Spleen (tissue), 11 donors: ENCODE measurements around the gene ST8SIA2. TPM values are rescaled to one million over a fixed set of nuclear protein-coding genes. Genes with fewer than 3 reads are reported as not detected.

Experiments used
- DNase-seq: peaks from one replicate; pipeline ENCODE4 v3.0.0-alpha.2; 2020
- H3K27ac ChIP-seq, 8 donors: fragments of 200-600 bp; sonication (generic) in 7 of 8; 1 replicate in 4 of 8; 2 replicates in 4 of 8; pipeline versions ENCODE4 v1.5.0 to v1.8.0; 2016 to 2021; ENCODE audit warnings: inconsistent platforms in 4 of 8, mild to moderate bottlenecking in 4 of 8, moderate library complexity in 1 of 8
- H3K27me3 ChIP-seq, 7 donors: fragments of 200-600 bp; sonication (generic) in 6 of 7; replicated peaks in 1 of 7; 1 replicate in 4 of 7; 2 replicates in 3 of 7; pipeline versions ENCODE4 v1.5.0 to v1.8.0; 2016 to 2021; ENCODE audit warnings: inconsistent platforms in 3 of 7, mild to moderate bottlenecking in 1 of 7
- H3K36me3 ChIP-seq, 6 donors: fragments of 200-600 bp; sonication (generic) in 5 of 6; 1 replicate in 4 of 6; 2 replicates in 2 of 6; pipeline versions ENCODE4 v1.5.0 to v1.8.0; 2016 to 2021; ENCODE audit warnings: inconsistent platforms in 2 of 6
- H3K4me1 ChIP-seq, 6 donors: fragments of 200-600 bp; sonication (generic) in 5 of 6; 1 replicate in 3 of 6; 2 replicates in 3 of 6; pipeline versions ENCODE4 v1.5.0 to v1.8.0; 2016 to 2021; ENCODE audit warnings: inconsistent platforms in 3 of 6
- H3K4me3 ChIP-seq, 8 donors: fragments of 200-600 bp; sonication (generic) in 7 of 8; 1 replicate in 4 of 8; 2 replicates in 4 of 8; pipeline versions ENCODE4 v1.5.0 to v1.8.0; 2016 to 2021; ENCODE audit warnings: inconsistent platforms in 4 of 8, mild to moderate bottlenecking in 4 of 8, moderate library complexity in 2 of 8
- H3K9me3 ChIP-seq, 8 donors: fragments of 200-600 bp; sonication (generic) in 7 of 8; 1 replicate in 4 of 8; 2 replicates in 4 of 8; pipeline versions ENCODE4 v1.5.0 to v1.8.0; 2016 to 2021; ENCODE audit warnings: inconsistent platforms in 4 of 8
- POLR2A ChIP-seq, 3 donors: fragments of 450-650 bp; IDR thresholded peaks; one replicate each; pipeline ENCODE4 v1.5.1; 2017; ENCODE audit warnings: antibody characterized with exemption in 3 of 3, mild to moderate bottlenecking in 1 of 3
- POLR2AphosphoS5 ChIP-seq, 3 donors: sonication (generic); formaldehyde crosslinking; IDR thresholded peaks; one replicate each; pipeline ENCODE4 v1.5.1; 2017; ENCODE audit warnings: antibody characterized with exemption in 3 of 3
- WGBS, 5 donors: extraction: QIAGEN DNeasy Blood & Tissue Kit in 3 of 5; methylation state at CpG; one replicate each; pipeline versions ENCODE4 v1.1.5 to v1.1.7; 2013 to 2018; 5-methylcytosine and 5-hydroxymethylcytosine counted together
- intact Hi-C: fragments of 100-400 bp; cut with DNase I; formaldehyde crosslinking; loops from one replicate; pipeline ENCODE4 v1.15.0; 2023; ENCODE audit warnings: low total_unique reads
- polyA plus RNA-seq, 3 donors: library from polyadenylated mRNA; stranded (reverse); fragments of 200-250 nt; gene quantifications; one replicate each; pipeline ENCODE4 v1.2.1, GENCODE V29; 2013
- total RNA-seq, 7 donors: library from RNA; depleted of rRNA in 3 of 7; stranded (reverse); fragments of >200 nt in 3 of 7; fragmentation: NEBNext Ultra II Directional in 4 of 7; extraction: Animal tissue kit (Norgen Biotek cat#: 25700) in 4 of 7; gene quantifications; one replicate each; pipeline versions ENCODE4 v1.1.0 to v1.2.1, GENCODE V29; 2016 to 2021
- TF ChIP-seq, protein P1 (sequence below), 11 experiments: fragments of 200-600 bp in 7 of 11; fragments of 450-650 bp in 4 of 11; sonication (generic) in 4 of 11; IDR thresholded peaks in 8 of 11; conservative IDR thresholded peaks in 3 of 11; 1 replicate in 7 of 11; 2 replicates in 4 of 11; pipeline versions ENCODE4 v1.4.0 to v1.8.0; 2016 to 2021; ENCODE audit warnings: antibody characterized with exemption in 11 of 11, inconsistent platforms in 4 of 11, mild to moderate bottlenecking in 1 of 11
- donor health status: healthy with polysubstance abuse.
- donor health status: DM: no; HTN: no; CAD: no; lungs with moderate emphysema.
- donor health status: DM: no; HTN: no; CAD: no.
- donor health status: Bipolar disorder and iron deficiency.
- donor health status: healthy.
- donor health status: DM: no; HTN: no; CAD: no.
- donor health status: DM: yes; HTN: yes; CAD: no.

Gene ST8SIA2
- total and polyA plus RNA-seq, 10 donors, result not detected

DNA sequence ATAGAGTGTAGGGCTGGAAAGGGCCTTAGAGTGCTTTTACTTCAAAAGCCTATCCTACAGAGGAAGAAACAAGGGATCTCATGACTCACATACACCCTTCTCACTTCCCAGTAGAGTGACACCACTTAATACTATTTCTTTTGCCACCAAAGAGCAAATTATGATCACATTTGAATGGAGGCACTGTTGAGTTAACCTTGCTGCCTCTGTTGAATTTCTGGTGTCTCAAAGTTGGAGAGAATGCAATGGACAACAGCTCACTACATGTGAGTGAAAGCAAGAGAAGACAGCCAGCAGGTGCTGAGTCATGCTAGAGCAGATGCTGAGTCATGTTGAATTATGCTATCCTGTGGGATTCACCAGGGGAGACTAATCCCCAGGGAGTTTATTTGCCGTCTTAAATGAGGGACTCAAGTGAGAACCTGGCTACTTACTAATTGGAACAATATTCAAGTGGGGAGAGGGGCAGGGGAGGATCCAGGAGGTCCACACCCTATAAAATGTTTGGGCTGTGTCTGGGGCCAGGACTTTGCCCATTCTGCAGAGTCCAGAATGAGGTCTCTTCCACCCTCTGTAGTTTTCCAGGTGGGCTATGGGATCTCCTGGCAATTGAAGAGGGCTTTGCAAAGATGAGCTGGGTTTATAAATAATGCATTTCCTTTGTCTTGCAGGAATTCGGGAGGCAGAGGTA lies 35.8 kb downstream of the ST8SIA2 start:
- 64 to 69% (median 67%) methylated on average over 2 of the region's 2 CpGs for WGBS, 5 donors

GRCh38 chr15:92430069-92430440 lies 36.4 kb downstream of the ST8SIA2 start:
- no peak for DNase-seq
- peaks cover 0 to 48% (median 0%) of the 10 kb centered on the region in 7 donors for H3K27me3 ChIP-seq
- intact Hi-C loops, result no loop called here
- H3K36me3 ChIP-seq, result no peaks in the 10 kb centered on the region
- no peaks in the 10 kb centered on the region for H3K4me1 ChIP-seq
- no peak overlapping the region for H3K4me3 ChIP-seq
- no peaks in the 10 kb centered on the region for H3K9me3 ChIP-seq
- WGBS, 5 donors, result 62 to 83% (median 69%) methylated on average over 1 of the region's 1 CpG
- TF ChIP-seq POLR2A (IDR thresholded peaks at IDR 0.05) (no peak), POLR2AphosphoS5 (IDR thresholded peaks at IDR 0.05) (no peak)
- TF ChIP-seq, protein P1, sequence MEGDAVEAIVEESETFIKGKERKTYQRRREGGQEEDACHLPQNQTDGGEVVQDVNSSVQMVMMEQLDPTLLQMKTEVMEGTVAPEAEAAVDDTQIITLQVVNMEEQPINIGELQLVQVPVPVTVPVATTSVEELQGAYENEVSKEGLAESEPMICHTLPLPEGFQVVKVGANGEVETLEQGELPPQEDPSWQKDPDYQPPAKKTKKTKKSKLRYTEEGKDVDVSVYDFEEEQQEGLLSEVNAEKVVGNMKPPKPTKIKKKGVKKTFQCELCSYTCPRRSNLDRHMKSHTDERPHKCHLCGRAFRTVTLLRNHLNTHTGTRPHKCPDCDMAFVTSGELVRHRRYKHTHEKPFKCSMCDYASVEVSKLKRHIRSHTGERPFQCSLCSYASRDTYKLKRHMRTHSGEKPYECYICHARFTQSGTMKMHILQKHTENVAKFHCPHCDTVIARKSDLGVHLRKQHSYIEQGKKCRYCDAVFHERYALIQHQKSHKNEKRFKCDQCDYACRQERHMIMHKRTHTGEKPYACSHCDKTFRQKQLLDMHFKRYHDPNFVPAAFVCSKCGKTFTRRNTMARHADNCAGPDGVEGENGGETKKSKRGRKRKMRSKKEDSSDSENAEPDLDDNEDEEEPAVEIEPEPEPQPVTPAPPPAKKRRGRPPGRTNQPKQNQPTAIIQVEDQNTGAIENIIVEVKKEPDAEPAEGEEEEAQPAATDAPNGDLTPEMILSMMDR (IDR thresholded peaks at IDR 0.05 in 8 of 11, conservative IDR thresholded peaks at IDR 0.05 in 3 of 11), result no peak
- H3K27ac ChIP-seq, result no peak overlapping the region

More for the DNA sequence above, 35.8 kb downstream of the ST8SIA2 start:
- no peak for DNase-seq
- Histone ChIP-seq H3K27ac (no peak overlapping the region), H3K4me3 (no peak overlapping the region), H3K27me3 (peaks cover 0 to 48% (median 0%) of the 10 kb centered on the region in 7 donors), H3K9me3 (no peaks in the 10 kb centered on the region), H3K4me1 (no peaks in the 10 kb centered on the region), H3K36me3 (no peaks in the 10 kb centered on the region)
- intact Hi-C loops, result no loop called here
- TF ChIP-seq POLR2A (IDR thresholded peaks at IDR 0.05), result no peak
- TF ChIP-seq, protein P1 (IDR thresholded peaks at IDR 0.05 in 8 of 11, conservative IDR thresholded peaks at IDR 0.05 in 3 of 11), result no peak
- TF ChIP-seq POLR2AphosphoS5 (IDR thresholded peaks at IDR 0.05), result no peak

DNA sequence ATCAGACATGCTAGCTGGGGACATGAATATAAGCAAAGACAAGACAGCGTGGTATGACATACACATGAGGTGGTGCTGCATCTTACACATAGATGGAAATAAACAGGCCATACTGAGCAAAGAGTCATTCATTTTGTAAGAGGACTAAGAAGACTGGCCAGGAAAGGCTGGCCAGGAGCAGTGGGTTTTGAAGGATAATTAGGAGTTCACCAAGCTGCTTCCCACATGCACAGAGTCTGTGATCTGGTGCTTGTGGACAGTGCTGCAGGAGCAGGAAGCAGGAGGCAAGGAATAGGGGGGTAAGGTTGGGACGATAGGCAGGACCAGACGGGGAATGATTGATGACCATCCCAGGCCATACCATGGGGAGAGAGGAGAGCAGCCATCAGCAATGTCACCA lies 41.5 kb downstream of the ST8SIA2 start:
- no peaks in the 10 kb centered on the region for H3K9me3 ChIP-seq
- no peak overlapping the region for H3K27ac ChIP-seq
- H3K36me3 ChIP-seq, result no peaks in the 10 kb centered on the region
- 67 to 91% (median 81%) methylated on average over 3 of the region's 3 CpGs for WGBS, 5 donors
- no peak for DNase-seq
- intact Hi-C loops, result no loop called here
- H3K4me1 ChIP-seq, result no peaks in the 10 kb centered on the region
- TF ChIP-seq POLR2A (IDR thresholded peaks at IDR 0.05), result no peak
- peaks cover 0 to 42% (median 0%) of the 10 kb centered on the region in 7 donors for H3K27me3 ChIP-seq
- H3K4me3 ChIP-seq, result no peak overlapping the region

DNA sequence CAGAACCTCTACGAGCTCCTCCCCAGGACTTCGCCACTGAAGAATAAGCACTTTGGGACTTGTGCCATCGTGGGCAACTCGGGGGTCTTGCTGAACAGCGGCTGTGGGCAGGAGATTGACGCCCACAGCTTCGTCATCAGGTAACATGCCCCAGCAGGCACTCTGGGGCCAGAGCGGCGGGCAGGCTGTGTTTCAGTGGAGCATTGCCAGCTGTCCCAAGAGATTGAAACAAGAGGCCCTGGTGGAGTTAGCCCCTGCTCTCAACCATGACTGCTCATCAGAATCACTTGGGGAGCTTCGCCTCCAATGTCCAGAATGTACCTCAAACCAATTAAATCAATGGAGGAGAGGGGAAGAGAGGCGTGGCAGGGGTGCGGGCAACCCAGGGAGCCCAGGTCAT lies 44.8 kb downstream of the ST8SIA2 start:
- no peak for DNase-seq
- Histone ChIP-seq H3K36me3 (no peaks in the 10 kb centered on the region), H3K4me3 (no peak overlapping the region), H3K27ac (no peak overlapping the region), H3K4me1 (no peaks in the 10 kb centered on the region), H3K9me3 (no peaks in the 10 kb centered on the region), H3K27me3 (peaks cover 0 to 30% (median 0%) of the 10 kb centered on the region in 7 donors)
- 75 to 85% (median 83%) methylated on average over 12 of the region's 12 CpGs for WGBS, 5 donors
- intact Hi-C loops, result no loop called here
- TF ChIP-seq POLR2A (IDR thresholded peaks at IDR 0.05), result no peak
- TF ChIP-seq POLR2AphosphoS5 (IDR thresholded peaks at IDR 0.05), result no peak
- TF ChIP-seq, protein P1 (IDR thresholded peaks at IDR 0.05 in 8 of 11, conservative IDR thresholded peaks at IDR 0.05 in 3 of 11), result no peak
